Cardiac muscle cell (in vitro differentiated cells and primary cell): ENCODE data around the gene UBAC1. TPM values are rescaled to one million over a fixed set of nuclear protein-coding genes. Genes with fewer than 3 reads are reported as not detected.

Source experiments
- DNase-seq, 2 donors: peaks; one replicate each; pipeline versions ENCODE4 v3.0.0 to v3.0.0-alpha.2; 2010 to 2017; ENCODE audit warnings: low read depth in 1 of 2, low spot score in 1 of 2
- H3K27ac ChIP-seq: fragments of 200-600 bp; sonication (generic); 2 replicates; pipeline ENCODE4 v1.5.1; 2016
- H3K27me3 ChIP-seq: fragments of 200-600 bp; sonication (generic); 2 replicates; pipeline ENCODE4 v1.6.0; 2016; ENCODE audit warnings: control low read depth
- H3K36me3 ChIP-seq: fragments of 200-600 bp; sonication (generic); 2 replicates; pipeline ENCODE4 v1.5.1; 2016; ENCODE audit warnings: control low read depth
- H3K4me1 ChIP-seq: fragments of 200-600 bp; sonication (generic); 2 replicates; pipeline ENCODE4 v1.8.1; 2017; ENCODE audit warnings: low read depth, mild to moderate bottlenecking, mixed run types
- H3K4me3 ChIP-seq: fragments of 200-600 bp; sonication (generic); 2 replicates; pipeline ENCODE4 v1.5.1; 2016; ENCODE audit warnings: mild to moderate bottlenecking
- H3K9me3 ChIP-seq: fragments of 200-600 bp; sonication (generic); 2 replicates; pipeline ENCODE4 v1.5.1; 2017; ENCODE audit warnings: low read depth, mild to moderate bottlenecking, control low read depth
- polyA plus RNA-seq: library from polyadenylated mRNA; unstranded; fragments of >200 nt; fragmentation: Nextera tagmentation; extraction: Ambion mirVana; gene quantifications from 2 replicates; pipeline ENCODE4 v1.2.1, GENCODE V29; 2016
- total RNA-seq: library from RNA; depleted of rRNA; stranded (reverse); fragments of >200 nt; gene quantifications from 2 replicates; pipeline ENCODE4 v1.2.3, GENCODE V29; 2016
- TF ChIP-seq, protein P1 (sequence below): IDR thresholded peaks from 2 replicates; pipeline ENCODE4 v1.5.1; 2012; ENCODE audit warnings: low read depth, mild to moderate bottlenecking, low read length

Gene UBAC1
- total and polyA plus RNA-seq, 2 experiments from 2014 or later, result 60.1 to 66.4 TPM

DNA sequence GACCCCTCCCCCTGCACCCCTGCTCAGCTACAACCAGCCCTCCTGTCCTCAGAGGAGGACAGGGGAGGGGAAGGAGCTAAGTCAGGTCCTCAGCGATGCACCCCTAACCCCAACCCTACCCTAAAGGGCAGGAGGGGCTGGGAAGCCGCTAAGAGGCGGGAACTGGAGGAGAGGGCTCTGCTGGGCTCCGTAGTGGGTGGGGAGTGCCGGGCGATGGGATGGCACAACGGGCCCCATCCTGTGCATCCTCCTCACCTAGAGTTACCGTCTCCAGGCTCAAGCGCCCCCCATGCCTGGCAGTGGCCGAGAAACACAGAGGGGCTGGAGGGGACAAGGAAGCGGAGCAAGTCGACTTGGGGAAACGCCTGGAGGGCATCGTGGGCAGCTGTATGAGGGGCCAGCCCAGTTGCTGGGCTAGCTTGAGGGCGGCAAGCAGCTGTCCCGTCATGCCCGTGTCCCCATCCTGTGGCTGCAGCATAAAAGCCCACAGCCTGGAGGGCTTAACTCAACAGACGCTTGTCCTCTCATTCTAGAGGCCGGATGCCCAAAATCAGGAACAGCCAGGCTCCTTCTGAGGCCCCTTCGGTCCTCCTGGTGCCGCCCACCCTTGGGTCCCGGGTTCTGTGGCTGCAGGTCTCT lies 23.0 kb upstream of the UBAC1 start:
- no peaks in the 10 kb centered on the region for H3K36me3 ChIP-seq
- no peaks in the 10 kb centered on the region for H3K4me1 ChIP-seq
- TF ChIP-seq, protein P1, sequence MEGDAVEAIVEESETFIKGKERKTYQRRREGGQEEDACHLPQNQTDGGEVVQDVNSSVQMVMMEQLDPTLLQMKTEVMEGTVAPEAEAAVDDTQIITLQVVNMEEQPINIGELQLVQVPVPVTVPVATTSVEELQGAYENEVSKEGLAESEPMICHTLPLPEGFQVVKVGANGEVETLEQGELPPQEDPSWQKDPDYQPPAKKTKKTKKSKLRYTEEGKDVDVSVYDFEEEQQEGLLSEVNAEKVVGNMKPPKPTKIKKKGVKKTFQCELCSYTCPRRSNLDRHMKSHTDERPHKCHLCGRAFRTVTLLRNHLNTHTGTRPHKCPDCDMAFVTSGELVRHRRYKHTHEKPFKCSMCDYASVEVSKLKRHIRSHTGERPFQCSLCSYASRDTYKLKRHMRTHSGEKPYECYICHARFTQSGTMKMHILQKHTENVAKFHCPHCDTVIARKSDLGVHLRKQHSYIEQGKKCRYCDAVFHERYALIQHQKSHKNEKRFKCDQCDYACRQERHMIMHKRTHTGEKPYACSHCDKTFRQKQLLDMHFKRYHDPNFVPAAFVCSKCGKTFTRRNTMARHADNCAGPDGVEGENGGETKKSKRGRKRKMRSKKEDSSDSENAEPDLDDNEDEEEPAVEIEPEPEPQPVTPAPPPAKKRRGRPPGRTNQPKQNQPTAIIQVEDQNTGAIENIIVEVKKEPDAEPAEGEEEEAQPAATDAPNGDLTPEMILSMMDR, result no peak
- no peak overlapping the region for H3K27ac ChIP-seq
- no peaks in the 10 kb centered on the region for H3K27me3 ChIP-seq
- H3K9me3 ChIP-seq, result no peaks in the 10 kb centered on the region
- DNase-seq, result no peak
- H3K4me3 ChIP-seq, result no peak overlapping the region

DNA sequence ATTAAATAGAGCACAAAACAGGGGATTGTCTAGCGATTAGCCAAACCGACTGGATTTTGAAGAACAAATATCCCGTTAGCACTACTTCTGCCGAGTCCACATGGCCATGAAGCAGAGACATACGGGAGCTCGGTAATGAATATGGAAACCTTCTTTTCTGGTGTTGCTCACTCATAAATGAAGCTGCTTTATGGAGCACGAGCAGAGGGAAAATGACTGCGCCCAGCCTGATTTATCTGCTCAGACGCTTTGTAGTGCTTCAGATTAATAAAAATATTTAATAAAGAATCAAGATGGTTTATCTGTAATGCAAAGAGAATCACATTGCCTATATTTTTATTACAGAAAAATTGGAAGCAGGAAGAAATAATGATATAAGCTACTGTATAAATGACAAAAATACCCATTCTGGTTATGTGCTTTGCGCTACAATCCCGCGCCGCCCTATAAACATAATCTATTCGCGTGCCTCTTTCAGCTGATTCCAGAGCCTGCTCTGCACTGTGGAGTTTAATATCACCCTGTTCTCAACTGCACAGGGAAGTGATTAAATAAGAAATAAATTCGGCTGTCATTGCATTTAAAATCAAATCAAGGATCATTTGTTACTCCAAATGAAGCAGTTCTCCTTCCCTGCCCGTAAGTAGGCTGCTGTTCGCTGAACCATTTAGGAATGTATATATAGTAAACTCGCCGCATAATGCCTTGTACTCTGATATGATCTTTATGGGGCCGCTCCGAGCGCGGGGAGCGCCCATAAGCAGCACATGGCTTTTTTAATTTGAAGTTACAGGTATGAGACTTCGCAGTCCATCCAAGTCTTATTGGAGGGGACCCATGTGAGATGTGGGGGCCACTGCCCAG lies 22.3 kb upstream of the UBAC1 start:
- TF ChIP-seq, protein P1, result no peak

DNA sequence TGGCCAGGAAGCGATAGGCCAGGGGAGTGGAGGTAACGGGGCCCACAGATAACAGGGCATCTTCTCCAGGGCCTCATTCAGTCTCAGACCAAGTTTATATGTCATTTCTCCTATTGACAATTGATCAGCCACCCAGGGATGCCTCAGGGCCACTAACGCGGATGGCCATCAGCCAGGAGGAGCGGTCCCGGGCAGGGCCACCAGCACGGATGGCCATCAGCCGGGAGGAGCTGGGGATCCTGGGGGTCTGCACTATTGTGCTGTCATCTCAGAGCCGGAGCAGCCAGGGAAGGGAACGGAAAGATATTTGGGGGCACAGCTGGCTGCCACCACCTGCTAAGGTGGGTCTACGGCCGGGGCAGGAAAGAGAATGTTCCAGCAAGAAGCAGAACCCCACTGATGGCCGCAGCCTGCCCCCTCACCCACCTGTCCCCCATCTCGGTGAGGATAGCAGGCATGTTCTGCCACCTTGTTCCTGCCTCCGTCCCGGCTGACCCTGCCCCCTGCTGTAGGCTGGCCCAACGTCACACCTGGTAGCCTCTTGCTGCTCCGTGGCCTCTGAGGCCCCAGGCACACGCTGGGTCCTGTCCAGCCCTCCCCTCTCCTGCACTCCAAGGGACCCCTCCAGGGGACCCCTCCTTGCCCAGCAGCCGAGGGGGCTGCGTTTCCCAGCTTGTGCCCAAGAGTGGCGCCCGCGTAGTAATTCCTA lies 21.5 kb upstream of the UBAC1 start:
- DNase-seq, result no peak
- TF ChIP-seq, protein P1, result no peak
- Histone ChIP-seq H3K4me1 (no peaks in the 10 kb centered on the region), H3K27me3 (no peaks in the 10 kb centered on the region), H3K4me3 (no peak overlapping the region), H3K27ac (no peak overlapping the region), H3K9me3 (no peaks in the 10 kb centered on the region), H3K36me3 (no peaks in the 10 kb centered on the region)

More for the DNA sequence above, 22.3 kb upstream of the UBAC1 start:
- DNase-seq, result no peak
- Histone ChIP-seq H3K9me3 (no peaks in the 10 kb centered on the region), H3K4me3 (no peak overlapping the region), H3K27ac (no peak overlapping the region), H3K36me3 (no peaks in the 10 kb centered on the region), H3K27me3 (no peaks in the 10 kb centered on the region), H3K4me1 (no peaks in the 10 kb centered on the region)

DNA sequence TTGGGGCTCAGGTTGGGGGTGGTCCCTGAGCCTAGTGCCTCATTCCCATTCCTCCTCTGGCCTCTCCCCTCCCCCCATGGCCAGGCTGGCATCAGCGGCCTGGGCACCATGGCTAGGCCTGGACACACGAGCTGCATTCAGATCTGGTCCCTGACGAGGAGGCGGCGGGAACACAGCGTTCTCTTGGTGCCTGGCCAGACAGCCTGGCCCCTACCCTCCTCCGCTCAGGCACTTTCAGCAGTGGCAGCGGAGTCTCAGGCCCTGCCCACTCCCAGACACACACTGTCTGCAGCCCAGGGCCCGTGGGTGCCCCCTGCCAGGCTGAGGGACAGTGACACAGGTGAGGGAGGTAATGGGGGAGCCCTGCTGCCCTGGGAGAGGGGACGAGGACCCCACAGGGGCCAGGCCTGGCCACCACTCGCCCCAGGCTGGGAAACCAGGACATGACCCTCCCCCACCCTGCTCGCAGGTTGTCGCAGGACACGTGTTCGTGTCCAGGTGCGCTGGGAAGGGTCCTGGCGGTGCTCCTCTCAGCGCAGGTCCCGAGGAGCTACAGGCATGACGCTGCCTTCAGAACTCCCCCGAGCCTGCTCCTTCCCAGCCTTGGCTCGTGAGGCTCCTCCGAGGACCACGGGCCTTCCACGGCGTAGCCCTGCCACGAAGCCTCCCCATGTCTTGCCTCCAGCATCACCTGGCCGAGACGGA lies 19.9 kb upstream of the UBAC1 start:
- TF ChIP-seq, protein P1, result no peak
- Histone ChIP-seq H3K9me3 (no peaks in the 10 kb centered on the region), H3K27ac (no peak overlapping the region), H3K4me3 (no peak overlapping the region), H3K36me3 (no peaks in the 10 kb centered on the region), H3K4me1 (no peaks in the 10 kb centered on the region), H3K27me3 (no peaks in the 10 kb centered on the region)
- no peak for DNase-seq

DNA sequence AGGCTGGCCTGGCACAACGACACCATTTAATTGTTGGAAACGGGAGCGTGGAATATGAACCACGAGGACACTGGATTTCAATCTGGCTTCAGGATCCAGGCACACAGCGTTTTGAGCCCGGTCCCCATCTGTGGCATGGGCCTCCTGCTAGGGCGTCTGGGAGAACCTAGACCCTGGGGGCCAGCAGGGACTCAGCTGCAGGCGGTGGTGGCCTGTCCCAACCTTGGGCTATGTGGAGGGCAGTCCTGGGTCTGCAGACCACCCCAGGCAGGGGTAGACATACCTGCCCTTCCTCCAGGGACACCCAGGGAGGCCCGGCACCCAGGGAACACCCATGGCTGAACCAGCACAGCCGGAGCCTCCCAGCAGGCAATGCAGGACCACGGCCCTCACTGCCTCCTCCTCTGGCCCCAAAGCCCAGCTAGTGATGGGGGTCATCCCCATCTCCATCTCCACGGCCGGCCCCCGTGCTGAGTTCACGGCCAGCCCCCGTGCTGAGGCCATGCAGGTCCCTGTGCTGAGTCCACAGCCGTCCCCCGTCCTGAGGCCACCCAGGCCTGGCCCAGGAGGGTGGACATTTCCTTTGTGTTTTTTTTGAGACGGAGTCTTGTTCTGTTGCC lies 18.5 kb upstream of the UBAC1 start:
- Histone ChIP-seq H3K4me1 (no peaks in the 10 kb centered on the region), H3K27ac (no peak overlapping the region), H3K9me3 (no peaks in the 10 kb centered on the region), H3K36me3 (no peaks in the 10 kb centered on the region), H3K4me3 (no peak overlapping the region), H3K27me3 (no peaks in the 10 kb centered on the region)
- no peak for DNase-seq
- TF ChIP-seq, protein P1, result no peak
